IMR-90 (cell line): Measurements from ENCODE around the gene APBB1IP. TPM values are rescaled to one million over a fixed set of nuclear protein-coding genes. Genes with fewer than 3 reads are reported as not detected.

Experiments used
- ATAC-seq: fragments of 200-7000 bp; cut with Tn5 transposase; 2 replicates; pipeline ENCODE4 v1.9.1; 2020; ENCODE audit warnings: low read depth, mild to moderate bottlenecking, moderate library complexity
- BruUV-seq: library from RNA; stranded (reverse); fragments of 400-500 nt; replicated peaks from 2 replicates; lab custom pipeline; 2021; lab: Mats Ljungman, UMichigan
- CTCF ChIA-PET: fragments of 300-600 bp; formaldehyde crosslinking; extraction: SDS; loops from one replicate; lab custom pipeline; 2021; ENCODE audit warnings: antibody characterized with exemption; lab: Yijun Ruan, JAX
- POLR2A ChIA-PET: fragments of 300-600 bp; sonication (Branson Sonifier 250); formaldehyde crosslinking; loops from one replicate; lab custom pipeline; 2022; ENCODE audit warnings: antibody characterized with exemption; ENCODE audit not compliant: unreplicated experiment; lab: Charles Lee
- DNase-seq: peaks from one replicate; pipeline ENCODE4 v3.0.0; 2013
- H2AFZ ChIP-seq: replicated peaks from 2 replicates; pipeline ENCODE3; 2013; ENCODE audit warnings: low read length, mild to moderate bottlenecking; ENCODE audit not compliant: poor library complexity
- H2AK5ac ChIP-seq: 2 replicates; pipeline ENCODE4 v1.6.1; 2013; ENCODE audit warnings: low read depth, low read length, inconsistent platforms
- H2AK9ac ChIP-seq: replicated peaks from 2 replicates; pipeline ENCODE3; 2013; ENCODE audit warnings: mild to moderate bottlenecking, low read depth, low read length, moderate library complexity; ENCODE audit not compliant: poor library complexity
- H2BK120ac ChIP-seq: 2 replicates; pipeline ENCODE4 v1.6.1; 2013; ENCODE audit warnings: low read depth, low read length, inconsistent platforms
- H2BK15ac ChIP-seq: 3 replicates; pipeline ENCODE4 v1.6.1; 2013; ENCODE audit warnings: low read depth, low read length, inconsistent platforms
- H2BK20ac ChIP-seq: 2 replicates; pipeline ENCODE4 v1.6.1; 2013; ENCODE audit warnings: low read depth, mild to moderate bottlenecking, inconsistent platforms, low read length, moderate library complexity
- H2BK5ac ChIP-seq: 2 replicates; pipeline ENCODE4 v1.6.1; 2013; ENCODE audit warnings: mild to moderate bottlenecking, low read depth, low read length, inconsistent platforms; ENCODE audit not compliant: poor library complexity, severe bottlenecking
- H3K14ac ChIP-seq: replicated peaks from 2 replicates; pipeline ENCODE4 v1.6.1; 2013; ENCODE audit warnings: low read depth, low read length, inconsistent platforms
- H3K18ac ChIP-seq: 2 replicates; pipeline ENCODE4 v1.6.1; 2013; ENCODE audit warnings: low read depth, low read length, control low read depth
- H3K23ac ChIP-seq: 2 replicates; pipeline ENCODE4 v1.6.1; 2013; ENCODE audit warnings: low read depth, low read length, inconsistent platforms
- H3K27ac ChIP-seq: 2 replicates; pipeline ENCODE4 v1.5.1; 2013; ENCODE audit warnings: mild to moderate bottlenecking, control low read depth, low read length; ENCODE audit not compliant: insufficient read depth
- H3K27me3 ChIP-seq: 2 replicates; pipeline ENCODE4 v1.6.1; 2013; ENCODE audit warnings: low read length; ENCODE audit not compliant: control insufficient read depth, insufficient read depth
- H3K36me3 ChIP-seq: 2 replicates; pipeline ENCODE4 v1.6.1; 2013; ENCODE audit warnings: low read length, mixed read lengths; ENCODE audit not compliant: control insufficient read depth, insufficient read depth
- H3K4ac ChIP-seq: 2 replicates; pipeline ENCODE4 v1.6.1; 2013; ENCODE audit warnings: low read depth, low read length, inconsistent platforms
- H3K4me1 ChIP-seq: 2 replicates; pipeline ENCODE4 v1.6.1; 2013; ENCODE audit warnings: low read length, mixed read lengths; ENCODE audit not compliant: control insufficient read depth, insufficient read depth
- H3K4me2 ChIP-seq: 2 replicates; pipeline ENCODE4 v1.6.1; 2013; ENCODE audit warnings: low read depth, mild to moderate bottlenecking, control low read depth, low read length, moderate library complexity
- H3K4me3 ChIP-seq: 2 replicates; pipeline ENCODE4 v1.5.1; 2013; ENCODE audit warnings: low read depth, mild to moderate bottlenecking, control low read depth, low read length, moderate library complexity; ENCODE audit not compliant: insufficient read depth
- H3K56ac ChIP-seq: 2 replicates; pipeline ENCODE4 v1.6.1; 2013; ENCODE audit warnings: low read length, inconsistent platforms; ENCODE audit not compliant: insufficient read depth; ENCODE audit errors: extremely low read depth
- H3K79me1 ChIP-seq, 2 experiments: 2 replicates each; pipeline ENCODE4 v1.6.1; 2013; ENCODE audit warnings: low read length in 2 of 2, inconsistent platforms in 1 of 2, low read depth in 1 of 2
- H3K9ac ChIP-seq: 2 replicates; pipeline ENCODE4 v1.6.1; 2013; ENCODE audit warnings: low read depth, low read length, control low read depth
- H3K9me1 ChIP-seq: 2 replicates; pipeline ENCODE4 v1.6.1; 2013; ENCODE audit warnings: low read length, inconsistent platforms; ENCODE audit not compliant: insufficient read depth
- H3K9me3 ChIP-seq: 2 replicates; pipeline ENCODE4 v1.6.1; 2013; ENCODE audit warnings: low read length; ENCODE audit not compliant: control insufficient read depth, insufficient read depth
- H4K20me1 ChIP-seq: 2 replicates; pipeline ENCODE4 v1.6.1; 2013; ENCODE audit warnings: low read length, inconsistent platforms; ENCODE audit not compliant: insufficient read depth
- H4K5ac ChIP-seq: 2 replicates; pipeline ENCODE4 v1.6.1; 2013; ENCODE audit warnings: mild to moderate bottlenecking, low read depth, low read length, control low read depth
- H4K8ac ChIP-seq, 2 experiments: 2 replicates each; pipeline ENCODE4 v1.6.1; 2013; ENCODE audit warnings: low read depth in 2 of 2, low read length in 2 of 2, control low read depth in 1 of 2, inconsistent platforms in 1 of 2
- H4K91ac ChIP-seq: 2 replicates; pipeline ENCODE4 v1.6.1; 2013; ENCODE audit warnings: low read depth, low read length, inconsistent platforms; ENCODE audit not compliant: insufficient read depth
- BHLHE40 ChIP-seq: fragments of 150-350 bp; IDR thresholded peaks from 2 replicates; pipeline ENCODE4 v1.6.1; 2016; ENCODE audit warnings: mild to moderate bottlenecking, low read depth, low read length
- CEBPB ChIP-seq: IDR thresholded peaks from 2 replicates; pipeline ENCODE4 v1.6.1; 2012; ENCODE audit warnings: low read depth, low read length, improper control_type of control experiment
- CHD1 ChIP-seq: IDR thresholded peaks from 2 replicates; pipeline ENCODE4 v1.6.1; 2012; ENCODE audit warnings: low read depth, low read length, improper control_type of control experiment
- FOS ChIP-seq: fragments of 150-350 bp; IDR thresholded peaks from 2 replicates; pipeline ENCODE4 v1.6.1; 2016; ENCODE audit warnings: low read depth, low read length
- MAFK ChIP-seq: IDR thresholded peaks from 2 replicates; pipeline ENCODE4 v1.6.1; 2012; ENCODE audit warnings: low read depth, low read length, improper control_type of control experiment
- MXI1 ChIP-seq: IDR thresholded peaks from 2 replicates; pipeline ENCODE4 v1.6.1; 2012; ENCODE audit warnings: low read depth, mild to moderate bottlenecking, low read length, moderate library complexity, borderline replicate concordance
- NFE2L2 ChIP-seq: fragments of 150-350 bp; IDR thresholded peaks from 2 replicates; pipeline ENCODE4 v1.6.1; 2016; ENCODE audit warnings: low read depth, mild to moderate bottlenecking, low read length
- POLR2A ChIP-seq: IDR thresholded peaks from 2 replicates; pipeline ENCODE4 v1.6.1; 2012; ENCODE audit warnings: mild to moderate bottlenecking, low read depth, low read length
- RCOR1 ChIP-seq: IDR thresholded peaks from 2 replicates; pipeline ENCODE4 v1.6.1; 2012; ENCODE audit warnings: mild to moderate bottlenecking, low read length, improper control_type of control experiment; ENCODE audit not compliant: insufficient replicate concordance
- RFX5 ChIP-seq: IDR thresholded peaks from 2 replicates; pipeline ENCODE4 v1.8.0; 2012; ENCODE audit warnings: low read depth, mild to moderate bottlenecking, low read length, moderate library complexity
- SMC3 ChIP-seq: fragments of 150-350 bp; IDR thresholded peaks from 2 replicates; pipeline ENCODE4 v1.6.1; 2016; ENCODE audit warnings: low read depth, mild to moderate bottlenecking, antibody characterized with exemption, low read length, moderate library complexity
- WGBS, 2 experiments: methylation state at CpG; one replicate each; pipeline versions ENCODE4 v1.1.5 to v1.1.7; 2013; ENCODE audit warnings: missing lambda C conversion rate in 2 of 2; ENCODE audit not compliant: insufficient read length in 1 of 2; ENCODE audit errors: extremely low coverage in 2 of 2; 5-methylcytosine and 5-hydroxymethylcytosine counted together
- dilution Hi-C: fragments of 300-500 bp; cut with HindIII; formaldehyde crosslinking; loops from one replicate; pipeline ENCODE4 v1.14.3; 2018; ENCODE audit warnings: low sequenced_read_pairs; ENCODE audit not compliant: unreplicated experiment
- in situ Hi-C: fragments of 300-500 bp; cut with MboI; formaldehyde crosslinking; loops from 3 replicates; pipeline ENCODE4 v1.14.3; 2019; ENCODE audit warnings: low sequenced_read_pairs, inconsistent platforms, mixed read lengths
- intact Hi-C: fragments of 100-400 bp; cut with micrococcal nuclease; formaldehyde crosslinking; loops from 2 replicates; pipeline ENCODE4 v1.10.0; 2022
- polyA plus RNA-seq, 3 experiments: library from polyadenylated mRNA; depleted of rRNA; stranded (reverse); fragments of >200 nt; gene quantifications; 2 replicates each; pipeline ENCODE4 v1.2.3, GENCODE V29; 2012; ENCODE audit warnings: low replicate concordance in 1 of 3
- total RNA-seq: library from RNA; depleted of rRNA; stranded (reverse); fragments of >200 nt; gene quantifications from 2 replicates; pipeline ENCODE4 v1.2.3, GENCODE V29; 2012
- TF ChIP-seq, protein P1 (sequence below): fragments of 150-350 bp; IDR thresholded peaks from 2 replicates; pipeline ENCODE4 v1.6.1; 2016; ENCODE audit warnings: low read depth, mild to moderate bottlenecking, low read length, moderate library complexity, borderline replicate concordance

The APBB1IP gene
- total and polyA plus RNA-seq, 2 of the 4 experiments (the other 2 are of a cell fraction) = not detected

DNA sequence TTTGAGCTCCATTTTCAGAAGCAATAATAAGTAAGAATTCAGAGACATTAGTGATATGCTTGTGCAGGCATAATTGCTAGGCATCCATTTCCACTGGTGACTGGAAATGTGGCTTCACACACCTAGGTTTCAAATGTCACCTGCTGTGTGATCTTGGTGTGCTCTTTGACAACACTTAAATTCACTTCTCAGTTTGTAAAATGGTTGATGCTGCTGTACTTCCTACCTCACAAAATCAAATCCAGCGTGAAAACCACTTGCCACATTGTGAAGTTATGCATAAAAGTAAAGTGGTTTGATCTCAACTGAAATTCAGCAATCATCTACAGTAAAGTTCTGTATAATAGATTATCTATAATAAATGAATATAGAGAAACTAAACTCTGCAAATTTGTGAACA, 82.4 kb downstream of the APBB1IP start:
- Histone ChIP-seq H4K8ac (no peak overlapping the region), H2BK15ac (no peak overlapping the region), H4K91ac (no peak overlapping the region), H3K14ac (no peak overlapping the region), H3K23ac (no peak overlapping the region), H3K4ac (no peak overlapping the region), H4K5ac (no peak overlapping the region), H3K9ac (no peak overlapping the region), H2BK120ac (no peak overlapping the region), H2AK9ac (no peak overlapping the region), H2AFZ (no peak overlapping the region), H3K4me2 (no peak overlapping the region), H3K27ac (no peak overlapping the region), H2BK20ac (no peak overlapping the region), H3K4me1 (no peaks in the 10 kb centered on the region), H4K20me1 (no peaks in the 10 kb centered on the region), H3K18ac (no peak overlapping the region), H3K27me3 (no peaks in the 10 kb centered on the region), H2BK5ac (no peak overlapping the region), H3K4me3 (no peak overlapping the region), H2AK5ac (no peak overlapping the region), H3K56ac (no peak overlapping the region), H3K79me1 (no peaks in the 10 kb centered on the region), H3K36me3 (no peaks in the 10 kb centered on the region), H3K9me1 (no peaks in the 10 kb centered on the region), H3K9me3 (peaks cover 18% of the 10 kb centered on the region)
- dilution Hi-C loops (no loop called here), in situ Hi-C loops (no loop called here), intact Hi-C loops (no loop called here)
- no TSS peak for BruUV-seq
- CTCF ChIA-PET = no interaction called here
- WGBS, 2 experiments = no CpG with 5 or more reads among the region's 1 CpG
- TF ChIP-seq RFX5 = no peak
- no peak for TF ChIP-seq MAFK
- no peak for TF ChIP-seq POLR2A
- TF ChIP-seq SMC3 = no peak
- TF ChIP-seq BHLHE40 = no peak
- no peak for TF ChIP-seq CHD1
- no peak for TF ChIP-seq FOS
- TF ChIP-seq, protein P1, sequence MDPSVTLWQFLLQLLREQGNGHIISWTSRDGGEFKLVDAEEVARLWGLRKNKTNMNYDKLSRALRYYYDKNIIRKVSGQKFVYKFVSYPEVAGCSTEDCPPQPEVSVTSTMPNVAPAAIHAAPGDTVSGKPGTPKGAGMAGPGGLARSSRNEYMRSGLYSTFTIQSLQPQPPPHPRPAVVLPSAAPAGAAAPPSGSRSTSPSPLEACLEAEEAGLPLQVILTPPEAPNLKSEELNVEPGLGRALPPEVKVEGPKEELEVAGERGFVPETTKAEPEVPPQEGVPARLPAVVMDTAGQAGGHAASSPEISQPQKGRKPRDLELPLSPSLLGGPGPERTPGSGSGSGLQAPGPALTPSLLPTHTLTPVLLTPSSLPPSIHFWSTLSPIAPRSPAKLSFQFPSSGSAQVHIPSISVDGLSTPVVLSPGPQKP = no peak
- TF ChIP-seq CEBPB = no peak
- no peak for TF ChIP-seq MXI1
- TF ChIP-seq RCOR1 = no peak
- no peak for TF ChIP-seq NFE2L2
- POLR2A ChIA-PET = no interaction called here
- DNase-seq (no peak), ATAC-seq (no peak)
